Vagina (tissue), 2 donors: ENCODE measurements around the gene HSPA9.

Experiments used
- POLR2AphosphoS5 ChIP-seq, 2 donors: sonication (generic); formaldehyde crosslinking; IDR thresholded peaks; one replicate each; pipeline ENCODE4 v1.9.0; 2017; ENCODE audit warnings: antibody characterized with exemption in 2 of 2, mild to moderate bottlenecking in 2 of 2, low read depth in 1 of 2; ENCODE audit not compliant: insufficient read depth in 1 of 2
- TF ChIP-seq, protein P1 (sequence below), 3 experiments: fragments of 450-650 bp in 2 of 3; fragments of 200-600 bp in 1 of 3; sonication (generic) in 1 of 3; IDR thresholded peaks; one replicate each; pipeline ENCODE4 v1.5.1; 2017 to 2019; ENCODE audit warnings: antibody characterized with exemption in 3 of 3, mild to moderate bottlenecking in 2 of 3, moderate library complexity in 2 of 3

DNA sequence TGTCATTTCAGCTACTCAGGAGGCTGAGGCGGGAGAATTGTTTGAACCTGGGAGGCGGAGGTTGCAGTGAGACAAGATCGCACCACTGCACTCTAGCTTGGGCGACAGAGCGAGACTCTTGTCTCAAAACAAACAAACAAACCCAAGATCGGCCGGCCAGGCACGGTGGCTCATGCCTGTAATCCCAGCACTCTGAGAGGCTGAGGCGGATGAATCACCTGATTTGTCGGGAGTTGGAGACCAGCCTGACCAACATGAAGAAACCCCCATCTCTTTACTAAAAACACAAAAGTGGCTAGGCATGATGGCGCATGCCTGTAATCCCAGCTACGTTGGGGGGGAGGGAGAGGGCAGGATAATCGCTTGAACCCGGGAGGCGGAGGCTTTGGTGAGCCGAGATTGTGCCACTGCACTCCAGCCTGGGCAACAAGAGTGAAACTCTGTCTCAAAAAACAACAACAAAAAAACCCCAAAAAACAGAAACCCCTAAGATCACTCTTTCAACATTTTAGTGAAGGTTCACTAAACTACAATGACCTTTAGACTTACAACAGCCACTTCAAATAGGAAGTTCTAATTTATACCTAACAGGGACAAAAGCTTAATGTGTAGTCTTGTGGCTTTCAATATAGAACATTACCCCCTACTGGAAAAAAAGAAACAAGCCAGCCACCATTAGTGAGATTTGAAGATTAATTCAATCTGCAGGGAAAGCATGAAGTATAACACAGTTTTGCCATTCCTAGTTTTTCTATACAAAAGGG is 7.0 kb downstream of the HSPA9 start:
- TF ChIP-seq POLR2AphosphoS5 (IDR thresholded peaks at IDR 0.05; ENCODE audit: insufficient read depth in 1 of 2, low read depth in 1 of 2): no peak
- TF ChIP-seq, protein P1, sequence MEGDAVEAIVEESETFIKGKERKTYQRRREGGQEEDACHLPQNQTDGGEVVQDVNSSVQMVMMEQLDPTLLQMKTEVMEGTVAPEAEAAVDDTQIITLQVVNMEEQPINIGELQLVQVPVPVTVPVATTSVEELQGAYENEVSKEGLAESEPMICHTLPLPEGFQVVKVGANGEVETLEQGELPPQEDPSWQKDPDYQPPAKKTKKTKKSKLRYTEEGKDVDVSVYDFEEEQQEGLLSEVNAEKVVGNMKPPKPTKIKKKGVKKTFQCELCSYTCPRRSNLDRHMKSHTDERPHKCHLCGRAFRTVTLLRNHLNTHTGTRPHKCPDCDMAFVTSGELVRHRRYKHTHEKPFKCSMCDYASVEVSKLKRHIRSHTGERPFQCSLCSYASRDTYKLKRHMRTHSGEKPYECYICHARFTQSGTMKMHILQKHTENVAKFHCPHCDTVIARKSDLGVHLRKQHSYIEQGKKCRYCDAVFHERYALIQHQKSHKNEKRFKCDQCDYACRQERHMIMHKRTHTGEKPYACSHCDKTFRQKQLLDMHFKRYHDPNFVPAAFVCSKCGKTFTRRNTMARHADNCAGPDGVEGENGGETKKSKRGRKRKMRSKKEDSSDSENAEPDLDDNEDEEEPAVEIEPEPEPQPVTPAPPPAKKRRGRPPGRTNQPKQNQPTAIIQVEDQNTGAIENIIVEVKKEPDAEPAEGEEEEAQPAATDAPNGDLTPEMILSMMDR (IDR thresholded peaks at IDR 0.05): no peak
